NCI-H146 treated with DMSO at 0.1 percent for 48 hours (cell line): ENCODE measurements around the gene CXCL9.
"Not testable (repeated sequence)": the region's sequence is repeated elsewhere in the genome, so short reads cannot be mapped to it uniquely, and the experiment has no call there.

Experiments used
- DNase-seq: peaks from one replicate; lab custom pipeline; 2025; ENCODE audit not compliant: unreplicated experiment; lab: John Stamatoyannopoulos, UW

The CXCL9 gene

GRCh38 chr4:76012388-76012801, 5.1 kb upstream of the CXCL9 start:
- DNase-seq, result no peak

GRCh38 chr4:76011700-76012387, 4.5 kb upstream of the CXCL9 start:
- DNase-seq, result no peak

- no peak for DNase-seq
These were observed 3.8 kb upstream of the CXCL9 start for GRCh38 chr4:76011018-76011670.

GRCh38 chr4:76010576-76010975, 3.3 kb upstream of the CXCL9 start:
- no peak for DNase-seq

- DNase-seq, result no peak
These were observed 2.0 kb upstream of the CXCL9 start for GRCh38 chr4:76009311-76009710.

- DNase-seq, result no peak
These were observed 3.7 kb downstream of the CXCL9 start for GRCh38 chr4:76003620-76004019.

- no peak for DNase-seq
These were observed 4.3 kb downstream of the CXCL9 start for GRCh38 chr4:76003035-76003434.

- DNase-seq, result no peak
These were observed 5.1 kb downstream of the CXCL9 start for GRCh38 chr4:76002176-76002575.

GRCh38 chr4:76001700-76002099, 5.6 kb downstream of the CXCL9 start:
- DNase-seq, result no peak

GRCh38 chr4:76000279-76000678, 7.0 kb downstream of the CXCL9 start:
- DNase-seq, result no peak

- not testable (repeated sequence) for DNase-seq
These were observed 8.7 kb downstream of the CXCL9 start for GRCh38 chr4:75998525-75999147.

GRCh38 chr4:75997946-75998345, 9.4 kb downstream of the CXCL9 start:
- DNase-seq, result no peak

GRCh38 chr4:75997081-75997480, 10.2 kb downstream of the CXCL9 start:
- DNase-seq, result no peak

- DNase-seq, result peak; percentile 31
These were observed 11.6 kb downstream of the CXCL9 start for GRCh38 chr4:75995727-75996126.

GRCh38 chr4:75992462-75992861, 14.8 kb downstream of the CXCL9 start:
- DNase-seq, result no peak

- no peak for DNase-seq
These were observed 17.3 kb downstream of the CXCL9 start for GRCh38 chr4:75989846-75990528.

GRCh38 chr4:75985116-75985515, 22.2 kb downstream of the CXCL9 start:
- DNase-seq, result no peak

GRCh38 chr4:75980576-75980975, 26.7 kb downstream of the CXCL9 start:
- DNase-seq, result no peak

- DNase-seq, result no peak
These were observed 31.1 kb downstream of the CXCL9 start for GRCh38 chr4:75976177-75976576.

- no peak for DNase-seq
These were observed 33.5 kb downstream of the CXCL9 start for GRCh38 chr4:75973766-75974165.

GRCh38 chr4:75968084-75968483, 39.2 kb downstream of the CXCL9 start:
- DNase-seq, result no peak

GRCh38 chr4:75963558-75963957, 43.8 kb downstream of the CXCL9 start:
- no peak for DNase-seq
